Measurements from ENCODE around the gene PSMF1. TPM values are rescaled to one million over a fixed set of nuclear protein-coding genes. Genes with fewer than 3 reads are reported as not detected.

PSMF1 gene
- total RNA-seq, 1 donor from 2014 or later: 133 TPM

DNA sequence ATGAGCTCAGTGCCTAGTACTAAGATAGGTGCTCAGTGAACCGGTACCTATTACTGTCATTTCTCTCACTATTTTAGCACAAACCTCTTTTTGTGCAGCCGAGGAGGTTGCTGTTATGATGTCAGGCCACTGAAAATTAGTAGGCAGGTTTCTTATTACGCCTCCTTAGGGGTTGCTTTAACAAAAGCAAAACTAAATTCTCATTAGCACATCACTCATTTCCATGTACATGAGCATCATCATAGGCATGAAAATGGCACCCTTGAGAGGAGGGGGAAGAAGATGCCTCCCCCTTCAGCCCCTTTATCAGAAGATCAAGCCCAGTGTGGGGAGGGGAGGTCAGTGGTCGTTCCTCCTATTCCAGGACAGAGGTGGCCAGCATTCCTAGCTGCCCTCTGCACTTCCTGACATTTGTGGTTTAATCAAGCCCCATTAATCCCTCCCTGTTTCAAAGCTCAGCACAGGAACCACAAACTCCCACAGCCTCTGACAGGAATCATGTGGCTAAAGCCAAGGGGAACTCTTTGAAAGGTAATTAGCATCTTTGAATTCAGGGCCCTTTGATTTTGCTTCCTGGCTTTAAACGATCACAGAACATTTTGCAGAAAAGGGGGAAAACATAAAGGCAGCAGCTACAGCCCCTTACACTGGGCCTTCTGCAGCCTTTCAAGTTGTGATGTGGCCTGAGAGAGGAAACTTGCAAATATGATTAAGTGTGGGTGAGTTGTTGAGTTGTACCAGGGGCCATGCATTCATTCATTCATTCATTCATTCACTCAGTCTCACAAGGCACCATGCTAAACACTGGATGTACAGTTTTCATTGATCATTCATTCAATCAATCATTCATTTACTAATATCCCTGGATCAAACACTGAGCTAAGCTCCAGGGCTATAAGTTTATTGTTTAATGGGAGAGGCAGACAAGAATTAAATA is 31.9 kb upstream of the PSMF1 start:
- Mint-ChIP-seq H3K4me3 (ENCODE audit: unreplicated experiment) (no peak overlapping the region), H3K9me3 (ENCODE audit: unreplicated experiment) (peaks cover 9% of the 10 kb centered on the region), H3K27me3 (ENCODE audit: low read depth, unreplicated experiment) (no peaks in the 10 kb centered on the region), H3K4me1 (ENCODE audit: low read depth, unreplicated experiment) (no peaks in the 10 kb centered on the region), H3K36me3 (ENCODE audit: low read depth, unreplicated experiment) (peaks cover 3% of the 10 kb centered on the region), H3K27ac (ENCODE audit: unreplicated experiment) (no peak overlapping the region)
- H3K4me3 ChIP-seq (ENCODE audit: insufficient read depth, low read depth, low read length): no peak overlapping the region
- H3K9me3 ChIP-seq (ENCODE audit: insufficient read depth, low read depth, low read length): no peaks in the 10 kb centered on the region
- H3K4me1 ChIP-seq (ENCODE audit: insufficient read depth, low read length): no peaks in the 10 kb centered on the region
- no peak overlapping the region for H3K9ac ChIP-seq (ENCODE audit: low read length)
- no peaks in the 10 kb centered on the region for H3K27me3 ChIP-seq (ENCODE audit: insufficient read depth, low read length)
- H3K27ac ChIP-seq (ENCODE audit: low read depth, low read length): no peak overlapping the region
- no peak overlapping the region for H3K4me2 ChIP-seq (ENCODE audit: low read length)
- no peaks in the 10 kb centered on the region for H3K36me3 ChIP-seq (ENCODE audit: insufficient read depth, low read length)
- DNase-seq (ENCODE audit: low read depth): no peak
- no peak for FAIRE-seq
- no peaks in the 10 kb centered on the region for H3K79me2 ChIP-seq (ENCODE audit: insufficient read depth, low read length)
- H2AFZ ChIP-seq (ENCODE audit: low read depth, low read length): no peak overlapping the region
- H4K20me1 ChIP-seq (ENCODE audit: insufficient read depth, low read length): no peaks in the 10 kb centered on the region
- TF ChIP-seq CTCF (IDR thresholded peaks at IDR 0.05; ENCODE audit: insufficient read depth, low read depth, low read length) (no peak), EZH2 (IDR thresholded peaks at IDR 0.05; ENCODE audit: insufficient read depth, low read length) (no peak)

GRCh38 chr20:1087311-1087905 is 31.0 kb upstream of the PSMF1 start:
- H3K9me3 Mint-ChIP-seq (ENCODE audit: unreplicated experiment): peaks cover 9% of the 10 kb centered on the region
- TF ChIP-seq CTCF (IDR thresholded peaks at IDR 0.05; ENCODE audit: insufficient read depth, low read depth, low read length): no peak
- no peak for TF ChIP-seq EZH2 (IDR thresholded peaks at IDR 0.05; ENCODE audit: insufficient read depth, low read length)
- no peak overlapping the region for H3K4me3 Mint-ChIP-seq (ENCODE audit: unreplicated experiment)
- no peaks in the 10 kb centered on the region for H3K27me3 Mint-ChIP-seq (ENCODE audit: low read depth, unreplicated experiment)
- H3K9ac ChIP-seq (ENCODE audit: low read length): no peak overlapping the region
- no peak overlapping the region for H3K4me2 ChIP-seq (ENCODE audit: low read length)
- no peaks in the 10 kb centered on the region for H3K79me2 ChIP-seq (ENCODE audit: insufficient read depth, low read length)
- no peaks in the 10 kb centered on the region for H4K20me1 ChIP-seq (ENCODE audit: insufficient read depth, low read length)
- no peaks in the 10 kb centered on the region for H3K36me3 ChIP-seq (ENCODE audit: insufficient read depth, low read length)
- H3K4me3 ChIP-seq (ENCODE audit: insufficient read depth, low read depth, low read length): no peak overlapping the region
- no peaks in the 10 kb centered on the region for H3K27me3 ChIP-seq (ENCODE audit: insufficient read depth, low read length)
- peaks cover 3% of the 10 kb centered on the region for H3K36me3 Mint-ChIP-seq (ENCODE audit: low read depth, unreplicated experiment)
- H3K27ac Mint-ChIP-seq (ENCODE audit: unreplicated experiment): no peak overlapping the region
- H3K9me3 ChIP-seq (ENCODE audit: insufficient read depth, low read depth, low read length): no peaks in the 10 kb centered on the region
- H2AFZ ChIP-seq (ENCODE audit: low read depth, low read length): no peak overlapping the region
- DNase-seq (ENCODE audit: low read depth) (no peak), FAIRE-seq (no peak)
- H3K4me1 Mint-ChIP-seq (ENCODE audit: low read depth, unreplicated experiment): no peaks in the 10 kb centered on the region
- no peaks in the 10 kb centered on the region for H3K4me1 ChIP-seq (ENCODE audit: insufficient read depth, low read length)
- no peak overlapping the region for H3K27ac ChIP-seq (ENCODE audit: low read depth, low read length)
